HG03378 (cell line): ENCODE measurements around the gene CFAP92.

Experiments used
- ATAC-seq: cut with Tn5 transposase; IDR thresholded peaks from one replicate; pipeline ENCODE4 v1.9.1; 2021; ENCODE audit warnings: mild to moderate bottlenecking, moderate library complexity; ENCODE audit not compliant: unreplicated experiment

CFAP92 gene

DNA sequence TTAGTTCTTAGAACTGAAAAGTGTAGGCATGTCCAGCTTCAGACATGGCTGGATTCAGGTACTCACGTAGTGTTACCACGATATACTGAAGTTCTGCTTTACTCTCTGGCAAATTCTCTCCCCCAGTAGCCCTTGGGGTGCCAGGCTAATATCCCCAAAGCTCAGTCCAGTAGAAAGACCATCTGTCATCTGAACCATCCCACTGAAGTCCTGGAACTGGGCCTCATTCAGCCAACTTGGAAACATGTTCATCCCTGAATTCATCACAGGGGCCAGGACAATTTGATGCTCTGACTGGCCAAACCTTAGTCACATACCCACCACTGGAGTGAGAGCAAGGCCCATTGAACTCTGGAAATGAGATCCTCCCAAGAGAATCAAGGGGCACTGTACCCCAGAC, 15.4 kb upstream of the CFAP92 start:
- no peak for ATAC-seq

DNA sequence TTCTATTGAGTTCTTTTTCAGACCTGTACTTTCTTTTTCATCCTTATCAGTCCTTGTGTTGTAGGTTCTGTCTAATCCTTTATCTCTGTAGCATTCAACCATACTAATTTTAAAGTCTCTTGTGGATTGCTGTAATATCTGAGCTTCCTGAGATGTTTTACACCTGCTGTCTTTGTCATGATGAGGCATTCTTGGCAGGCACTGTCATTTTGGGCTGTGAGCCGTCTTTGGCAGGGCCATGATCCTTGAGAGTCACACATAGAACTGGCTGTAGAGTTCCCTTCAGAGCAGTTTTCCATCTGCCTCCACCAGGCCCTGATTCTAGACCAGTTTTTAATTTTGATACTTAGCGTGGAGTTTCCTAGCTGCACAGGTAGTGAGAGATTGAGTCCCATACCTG, 13.9 kb upstream of the CFAP92 start:
- ATAC-seq, result no peak

DNA sequence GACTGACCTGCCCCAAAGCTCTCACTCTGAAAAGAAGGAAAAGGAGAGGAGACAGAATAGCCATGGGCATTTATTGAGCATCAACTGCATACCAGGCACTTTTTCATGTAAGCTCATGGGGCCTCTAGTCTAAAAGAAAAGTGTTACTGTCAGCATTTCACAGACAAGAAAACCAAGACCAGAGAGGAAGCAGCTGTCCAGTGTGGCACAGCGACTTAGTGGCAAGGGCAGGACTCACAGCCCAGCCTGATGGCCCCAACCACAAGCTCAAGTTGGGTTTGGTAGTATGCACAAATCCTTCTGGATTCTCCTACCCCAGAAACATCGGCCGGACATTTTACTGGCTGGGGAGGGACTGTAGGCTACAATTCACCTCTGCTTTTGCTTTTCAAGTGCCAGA, 13.0 kb upstream of the CFAP92 start:
- no peak for ATAC-seq

DNA sequence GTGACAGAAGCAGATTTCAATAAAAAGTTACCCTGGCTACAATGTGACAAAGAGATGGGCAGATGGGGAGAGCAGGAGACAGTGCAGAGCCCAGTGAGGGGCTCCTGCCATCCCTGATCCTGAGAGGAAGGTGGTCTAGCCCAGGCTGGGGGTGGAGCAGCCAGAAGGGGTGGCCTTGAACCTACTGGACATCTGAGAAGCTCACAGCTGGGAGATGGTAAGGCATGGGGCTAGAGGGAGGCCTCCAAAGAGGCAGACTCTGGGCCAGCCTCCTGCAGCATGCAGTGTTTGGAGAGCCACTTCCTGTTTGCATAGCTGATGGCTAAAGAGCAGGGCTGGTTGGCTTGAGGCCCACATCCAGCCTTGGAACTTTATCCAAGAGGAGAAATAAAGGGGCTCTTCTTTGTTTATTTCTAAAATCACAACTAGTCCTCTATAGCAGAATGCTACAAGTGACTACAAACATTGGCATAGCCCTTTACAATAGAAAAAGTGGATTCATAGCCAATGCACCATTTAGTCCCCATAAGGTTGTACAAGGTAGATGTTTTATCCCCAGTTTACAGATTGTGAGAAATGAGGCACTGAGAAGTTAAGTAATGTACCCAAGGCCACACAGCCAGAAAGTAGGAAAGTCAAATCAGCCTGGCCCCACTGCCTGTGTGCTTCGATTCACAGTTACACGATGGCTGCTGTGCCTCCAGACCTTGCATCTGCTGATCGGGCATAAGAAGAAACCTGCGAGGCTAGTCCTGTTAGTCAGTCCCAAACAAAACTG, 11.8 kb upstream of the CFAP92 start:
- no peak for ATAC-seq

DNA sequence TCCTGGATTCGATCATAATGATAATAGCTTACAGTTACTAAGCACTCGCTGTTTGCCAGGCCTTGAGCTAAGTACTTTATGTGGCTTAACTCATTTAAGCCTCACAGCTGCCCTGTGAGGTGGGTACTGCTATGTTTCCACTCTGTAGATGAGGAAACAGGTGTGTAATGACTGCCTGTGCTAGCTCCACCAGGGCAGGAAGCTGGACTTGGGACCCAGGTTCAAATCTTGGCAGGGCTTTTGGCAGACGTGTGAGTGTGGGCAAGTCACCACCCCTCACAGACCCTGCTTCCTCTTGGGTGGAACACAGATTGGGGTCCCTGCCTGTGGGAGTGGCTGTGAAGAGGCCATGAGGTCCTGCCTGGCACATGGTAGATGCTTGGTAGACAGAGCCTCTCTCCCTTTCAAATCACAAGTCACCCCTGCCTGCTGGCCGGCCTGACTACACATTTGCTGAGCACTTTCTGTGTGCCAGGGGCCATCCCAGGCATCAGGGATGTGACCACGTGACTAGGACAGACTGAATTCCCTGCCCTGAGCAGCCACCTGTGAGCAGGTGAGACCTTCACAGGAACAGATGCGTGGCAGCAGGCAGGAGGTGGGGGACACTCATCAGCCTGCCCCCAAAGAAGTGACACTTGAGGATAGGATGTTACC, 10.9 kb upstream of the CFAP92 start:
- no peak for ATAC-seq

DNA sequence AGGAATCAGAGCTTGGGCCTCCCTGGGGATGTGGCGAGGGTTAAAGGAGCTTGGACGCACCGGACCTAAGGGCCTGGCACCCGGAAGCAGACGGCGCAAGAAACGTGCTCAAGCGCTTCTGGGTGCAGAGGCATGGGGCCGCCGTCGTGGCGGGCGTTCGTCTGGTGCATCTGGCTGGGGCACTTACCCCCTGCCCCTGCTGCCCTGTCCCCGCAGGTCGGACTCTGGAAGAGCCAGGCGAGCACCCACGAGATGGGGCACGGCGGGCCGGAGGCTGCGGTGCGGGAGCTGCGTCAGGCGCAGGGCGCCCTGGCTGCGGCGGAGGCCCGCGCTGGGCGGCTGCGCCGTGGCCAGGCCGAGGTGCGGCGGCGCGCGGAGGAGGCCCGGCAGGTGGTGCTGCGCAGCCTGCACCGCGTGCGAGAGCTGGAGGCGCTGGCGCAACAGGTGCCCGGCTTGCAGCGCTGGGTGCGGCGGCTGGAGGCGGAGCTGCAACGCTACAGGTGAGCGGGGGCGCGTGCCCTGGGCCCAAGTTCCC, 9.8 kb upstream of the CFAP92 start:
- no peak for ATAC-seq

DNA sequence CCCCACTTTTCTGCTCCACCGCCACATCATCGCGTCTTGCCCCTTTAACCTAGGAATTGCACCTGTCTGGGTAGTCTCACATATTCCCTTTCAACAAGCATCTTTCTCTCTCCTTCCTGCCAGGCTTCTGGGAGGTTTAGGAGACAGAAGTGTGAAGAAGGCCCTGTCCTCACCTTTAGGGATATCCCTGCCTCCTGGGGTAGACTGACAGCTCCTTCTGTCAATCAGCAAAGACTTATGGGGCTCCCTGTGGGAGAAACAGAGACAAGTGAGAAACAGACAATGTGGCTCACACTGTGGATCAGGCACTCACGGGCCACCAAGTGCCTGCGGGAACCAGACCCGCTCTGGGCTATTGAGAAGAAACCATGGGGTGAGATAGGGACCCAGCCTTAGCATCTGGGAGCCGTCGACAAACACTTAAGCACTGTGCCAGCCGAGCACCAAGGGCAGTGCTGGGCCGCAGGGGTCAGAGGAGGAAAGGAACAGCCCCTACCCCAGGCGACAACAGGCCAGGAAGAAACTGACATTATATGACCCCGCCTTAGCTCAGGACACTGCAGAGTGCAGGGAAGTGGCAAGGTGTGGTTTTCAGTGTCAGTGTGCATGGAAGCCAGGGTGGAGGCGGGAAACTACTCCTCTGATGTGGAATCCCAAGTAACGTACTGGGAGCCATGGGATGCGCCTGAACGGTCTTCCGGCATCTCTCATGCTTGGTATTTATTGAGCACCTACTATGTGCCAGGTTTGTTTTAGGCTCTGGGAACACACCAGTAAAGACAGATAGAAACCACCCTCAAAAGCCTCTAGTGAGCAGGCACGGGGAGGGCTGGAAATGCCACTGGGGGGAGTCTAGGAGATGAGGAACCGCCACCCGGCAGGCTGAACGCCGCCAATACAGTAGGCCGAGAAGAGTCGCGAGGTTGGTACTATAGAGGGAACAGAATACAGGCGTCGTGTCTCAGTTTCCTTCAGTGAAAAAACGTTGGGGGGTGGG, 9.0 kb upstream of the CFAP92 start:
- ATAC-seq, result no peak

DNA sequence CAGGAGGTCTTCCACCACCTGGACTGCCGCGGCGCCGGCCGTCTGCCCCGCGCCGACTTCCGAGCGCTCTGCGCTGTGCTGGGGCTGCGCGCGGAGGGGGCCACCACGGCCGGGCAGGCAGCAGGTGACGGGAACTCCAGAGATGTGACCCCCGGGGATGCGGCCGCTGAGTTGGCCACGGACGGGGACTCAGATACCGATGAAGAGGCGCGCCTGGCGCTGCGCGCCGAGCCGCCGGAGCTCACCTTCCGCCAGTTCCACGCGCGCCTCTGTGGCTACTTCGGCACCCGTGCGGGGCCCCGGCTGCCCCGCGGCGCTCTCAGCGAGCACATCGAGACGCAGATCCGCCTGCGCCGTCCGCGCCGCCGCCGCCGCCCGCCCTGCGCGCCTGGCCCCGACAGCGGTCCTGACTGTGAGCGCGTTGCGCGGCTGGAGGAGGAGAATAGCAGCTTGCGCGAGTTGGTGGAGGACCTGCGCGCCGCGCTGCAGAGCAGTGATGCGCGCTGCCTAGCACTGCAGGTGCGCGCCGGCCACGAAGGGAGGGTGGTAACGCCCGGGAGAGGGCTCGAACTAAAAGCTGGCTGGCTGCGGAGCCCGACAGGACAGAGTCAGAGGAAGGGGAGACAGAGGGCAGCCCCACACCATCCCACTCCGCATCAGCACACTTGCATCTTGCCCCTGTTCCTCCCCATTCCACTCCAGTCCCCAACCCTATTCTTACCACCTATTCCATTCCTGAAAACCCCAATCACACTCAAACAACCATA, 8.1 kb upstream of the CFAP92 start:
- ATAC-seq, result no peak

DNA sequence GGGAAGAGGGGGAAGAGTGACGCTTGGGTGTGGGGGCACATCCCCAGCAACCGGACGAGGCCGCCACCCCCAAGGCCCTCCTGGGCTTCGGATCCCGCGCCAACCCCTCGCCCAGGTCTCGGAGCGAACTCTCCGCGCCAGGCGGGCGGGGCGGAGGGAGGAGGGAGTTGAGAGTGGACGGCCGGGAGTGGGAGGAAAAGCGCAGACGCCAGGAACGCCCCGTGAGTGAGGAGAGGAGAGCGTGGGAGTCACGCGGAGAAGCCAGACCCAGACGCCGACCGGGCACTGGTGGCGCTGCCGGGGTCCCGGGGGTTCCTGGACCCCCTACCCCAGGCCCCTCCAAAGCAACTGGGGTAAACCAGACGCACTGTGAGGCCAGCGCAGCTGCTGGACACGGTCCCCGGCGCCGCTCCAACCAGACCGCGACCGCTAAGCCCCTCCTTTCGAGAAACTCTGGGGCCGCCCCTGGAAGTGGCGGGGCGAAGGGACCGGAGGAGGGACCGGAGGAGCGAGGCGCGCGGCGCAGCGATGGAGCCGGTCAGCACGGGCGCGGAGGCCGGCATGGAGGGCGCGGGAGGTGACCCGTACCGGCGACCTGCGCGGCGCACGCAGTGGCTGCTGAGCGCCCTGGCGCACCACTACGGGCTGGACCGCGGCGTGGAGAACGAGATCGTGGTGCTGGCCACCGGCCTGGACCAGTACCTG, 7.4 kb upstream of the CFAP92 start, which contains the start of gene EFCC1:
EFCC1 (plus strand) TSS at position 204 of the 705 bp plus-strand sequence; CDS start at position 529, 325 bp downstream.
- no peak for ATAC-seq

DNA sequence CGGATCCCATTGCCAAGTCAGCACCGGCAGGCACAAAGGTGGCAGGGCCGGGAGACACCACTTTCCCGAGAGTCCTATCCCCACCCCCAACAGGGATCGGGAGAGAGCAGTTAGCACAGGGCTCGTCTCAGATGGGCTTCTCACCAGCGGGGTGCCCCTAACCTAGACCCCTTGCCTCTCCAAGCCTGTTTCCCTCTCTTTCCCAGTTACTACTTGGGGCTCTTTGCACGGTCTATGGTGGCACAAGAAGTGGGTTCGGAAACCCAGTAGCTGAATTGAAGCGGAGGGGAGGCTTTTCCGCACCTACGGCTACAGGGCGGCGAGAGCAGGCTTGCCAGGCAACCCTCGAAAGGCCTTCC, 6.8 kb upstream of the CFAP92 start:
- ATAC-seq, result no peak

DNA sequence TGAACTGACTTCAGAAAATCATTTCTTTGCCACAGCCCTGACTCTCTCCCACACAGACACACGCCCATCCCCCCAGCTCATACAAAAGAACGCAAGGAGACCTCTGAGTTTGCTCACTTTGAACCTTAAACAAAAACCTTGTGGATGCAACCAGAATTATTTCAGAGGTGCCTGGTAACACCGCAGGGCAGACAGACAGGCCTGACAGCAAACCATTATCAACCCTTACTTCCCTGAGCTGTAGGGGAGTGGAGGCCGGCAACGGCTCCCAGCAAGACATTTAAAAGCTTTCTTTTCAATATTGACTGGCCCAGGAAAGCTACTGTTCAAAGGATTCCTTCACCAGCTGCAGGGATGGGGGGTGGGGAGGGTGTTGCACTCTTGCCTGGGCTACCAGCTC, 5.2 kb upstream of the CFAP92 start:
- ATAC-seq, result no peak

DNA sequence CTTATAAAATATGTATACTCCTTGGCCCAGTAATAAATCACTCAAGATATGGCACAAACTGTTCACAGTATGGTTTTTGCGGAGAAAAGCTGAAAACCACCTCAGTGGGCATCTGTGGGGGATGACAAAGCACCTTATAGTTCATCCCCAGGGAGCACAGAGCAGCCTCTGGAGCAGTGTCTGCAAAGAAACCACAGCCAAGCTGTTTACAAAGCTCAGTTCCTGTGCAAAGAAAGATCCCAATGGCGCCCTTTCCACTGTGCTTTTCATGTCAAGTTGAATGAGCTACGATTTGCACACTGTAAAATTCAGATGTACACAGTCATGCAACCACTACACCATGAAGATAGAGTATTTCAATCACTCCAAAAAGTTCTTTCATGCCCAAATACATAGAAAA, 4.7 kb upstream of the CFAP92 start:
- no peak for ATAC-seq

DNA sequence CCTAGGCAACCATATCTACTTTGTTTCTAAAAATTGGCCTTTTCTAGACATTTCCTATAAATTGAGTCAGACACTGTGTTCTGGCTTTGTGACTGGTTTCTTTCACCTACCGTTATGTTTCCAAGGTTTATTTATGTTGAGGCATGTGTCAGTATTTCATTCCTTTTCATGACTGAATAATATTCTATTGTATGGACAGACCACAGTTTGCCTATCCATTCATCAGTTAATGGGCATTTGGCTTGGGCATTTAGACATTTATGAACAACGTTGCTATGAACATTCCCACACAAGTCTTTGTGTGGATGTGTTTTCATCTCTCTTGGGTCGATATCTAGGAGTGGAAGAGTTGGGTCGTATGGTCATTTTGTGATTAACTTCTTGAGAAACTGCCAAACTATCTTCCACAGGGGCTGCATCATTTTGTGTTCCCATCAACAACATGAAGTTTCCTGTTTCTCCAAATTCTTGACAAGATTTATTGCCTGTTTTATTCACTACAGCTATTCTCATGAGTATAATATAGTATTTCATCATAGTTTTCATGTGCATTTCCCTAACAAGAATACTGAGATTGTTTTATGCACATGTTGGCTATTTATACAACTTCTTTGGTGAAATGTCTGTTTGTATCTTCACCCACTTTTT, 3.7 kb upstream of the CFAP92 start:
- ATAC-seq, result no peak

DNA sequence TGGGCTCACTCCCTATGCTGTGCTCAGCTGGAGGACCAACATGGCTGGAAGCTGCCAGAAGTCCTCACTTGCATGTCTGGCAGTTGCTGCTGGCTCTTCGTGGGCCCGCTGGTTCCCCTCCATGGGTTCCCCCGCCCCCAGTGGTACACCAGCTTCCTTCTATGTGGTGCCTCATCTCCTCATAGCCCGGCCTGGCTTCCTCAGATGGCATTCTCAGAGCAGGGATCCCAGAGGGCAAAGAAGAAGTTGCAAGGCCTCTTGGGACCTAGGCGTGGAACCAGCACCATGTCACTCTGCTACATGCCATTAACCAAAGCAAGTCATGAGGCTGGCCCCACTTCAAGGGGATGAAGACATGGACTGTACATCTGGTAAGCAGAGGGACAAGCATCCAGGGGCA, 2.9 kb upstream of the CFAP92 start:
- no peak for ATAC-seq

DNA sequence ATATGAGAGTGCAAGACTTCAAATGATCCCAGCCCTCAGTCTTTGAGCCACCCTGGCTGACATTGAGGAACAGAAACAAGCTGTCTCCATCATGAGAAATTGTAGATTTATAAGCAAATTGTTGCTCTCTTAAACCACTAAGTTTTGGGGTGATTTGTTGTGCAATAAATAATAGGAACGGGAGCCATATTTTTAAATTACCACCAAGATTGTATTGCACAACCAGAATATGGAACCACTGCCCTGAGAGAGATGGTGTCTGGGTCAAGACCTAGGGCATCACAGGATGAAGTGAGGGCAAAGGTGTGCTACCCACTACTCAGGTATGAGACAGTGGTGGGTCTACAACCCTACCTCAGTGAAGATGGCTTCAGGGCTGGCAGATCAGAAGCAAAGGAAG, 2.3 kb upstream of the CFAP92 start:
- ATAC-seq, result no peak

DNA sequence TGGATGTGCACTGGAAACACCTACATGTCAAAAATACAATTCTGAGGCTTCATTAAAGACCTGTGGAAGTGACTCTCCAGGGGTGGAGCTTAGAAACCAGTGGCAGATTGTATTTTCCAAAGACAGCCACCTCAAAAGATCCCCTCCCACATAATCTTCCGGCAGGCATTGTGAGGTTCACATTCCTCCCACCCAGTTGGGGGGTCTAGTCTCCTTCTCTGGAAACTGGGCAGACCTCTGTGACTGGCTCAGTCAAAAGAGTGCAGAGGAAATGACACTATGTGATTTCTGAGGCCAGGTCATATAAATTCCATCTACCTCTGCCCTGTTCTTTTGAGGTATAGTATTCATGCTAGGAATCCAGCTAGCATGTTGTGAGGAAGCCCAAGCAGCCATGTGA, 1.9 kb upstream of the CFAP92 start:
- no peak for ATAC-seq

DNA sequence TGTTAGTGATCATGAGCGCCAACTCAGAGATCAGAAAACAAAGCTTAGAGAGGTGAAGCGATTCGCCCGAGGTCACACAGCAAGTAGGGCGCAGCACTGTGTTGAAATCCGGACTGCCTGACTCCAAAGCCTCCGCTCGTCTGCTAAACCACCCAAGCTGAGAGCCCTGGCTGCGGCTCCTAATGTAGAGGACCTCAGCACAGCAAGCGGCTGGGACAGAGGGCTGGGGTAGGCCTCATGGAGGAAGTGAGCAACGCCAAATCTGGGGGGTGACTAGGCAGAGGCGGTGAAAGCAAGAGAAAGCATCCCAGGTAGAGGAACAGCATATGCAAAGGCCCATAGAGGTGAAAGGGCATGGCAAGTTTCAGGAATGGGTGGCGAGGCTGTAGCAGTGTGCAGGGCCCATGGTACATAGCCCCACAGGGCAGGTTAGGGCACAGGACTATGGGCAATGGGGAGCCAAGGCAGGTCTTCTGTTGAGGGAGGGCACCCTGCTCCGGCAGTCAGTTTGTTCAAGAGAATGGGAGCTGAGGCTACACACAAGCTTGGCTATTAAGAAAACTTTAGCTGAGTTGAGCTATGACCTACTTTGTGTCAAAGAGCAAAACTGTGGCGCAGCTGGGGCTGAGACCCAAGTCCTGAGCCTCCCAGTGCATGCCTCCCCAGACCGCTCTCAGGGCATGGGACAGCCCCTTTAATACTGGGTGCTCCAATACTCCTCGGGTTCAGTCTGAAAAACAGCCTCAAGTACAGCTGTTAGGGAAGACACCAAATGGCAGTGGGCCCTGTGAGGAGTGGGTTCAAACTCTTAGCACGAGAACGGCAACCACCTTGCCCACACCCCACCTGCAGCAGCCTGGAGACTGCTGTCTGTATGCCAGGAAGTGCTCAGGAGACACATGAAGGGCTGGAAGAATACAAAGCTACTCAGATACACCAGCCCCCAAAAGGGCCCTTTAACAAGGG, 988 bp upstream of the CFAP92 start:
- no peak for ATAC-seq

DNA sequence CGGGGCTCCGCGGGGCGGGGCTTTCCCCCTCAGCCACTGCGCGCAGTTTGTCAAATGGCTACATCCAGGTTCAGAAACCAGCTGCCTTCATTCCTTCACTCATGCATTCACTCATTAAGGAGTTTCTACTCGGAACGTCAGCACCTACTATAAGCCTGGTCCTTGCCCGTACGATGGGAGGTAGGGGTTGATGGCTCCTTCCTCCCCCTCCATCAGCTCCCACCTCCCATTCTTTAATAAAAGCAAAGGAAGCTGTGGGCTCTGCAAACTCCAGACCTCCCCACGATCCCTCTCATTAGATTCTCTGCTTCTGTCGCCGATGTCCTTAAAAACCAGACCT, 267 bp upstream of the CFAP92 start:
- ATAC-seq, result no peak
